GM12878 (cell line): Measurements from ENCODE around the gene NPC2.

ENCODE experiments used
- IRF5 ChIP-seq: fragments of 450-650 bp; IDR thresholded peaks from 2 replicates; pipeline ENCODE4 v1.6.1; 2017; ENCODE audit warnings: borderline replicate concordance
- ZNF274 ChIP-seq: IDR thresholded peaks from one replicate; pipeline ENCODE4 v1.8.0; 2011; ENCODE audit not compliant: insufficient read length, insufficient read depth

- TF ChIP-seq IRF5 (no peak), ZNF274 (no peak)
These were observed 15.8 kb upstream of the NPC2 start for GRCh38 chr14:74508844-74509428.
